Loucy (cell line): Measurements from ENCODE around the gene KLC1.

Experiments used
- H2AFZ ChIP-seq: fragments of 200-600 bp; sonication (generic); 2 replicates; pipeline ENCODE4 v1.6.0; 2016; ENCODE audit warnings: antibody characterized with exemption, mild to moderate bottlenecking, low read length, moderate library complexity
- H3F3A ChIP-seq: fragments of 200-600 bp; 2 replicates; pipeline ENCODE4 v1.6.0; 2016; ENCODE audit warnings: antibody characterized with exemption, low read depth, mild to moderate bottlenecking
- H3K27me3 ChIP-seq: fragments of 200-600 bp; sonication (generic); 2 replicates; pipeline ENCODE4 v1.6.1; 2014; ENCODE audit warnings: low read length, mild to moderate bottlenecking; ENCODE audit not compliant: insufficient read depth, poor library complexity, severe bottlenecking
- H3K36me3 ChIP-seq: fragments of 200-600 bp; sonication (generic); 2 replicates; pipeline ENCODE4 v1.6.1; 2016; ENCODE audit warnings: low read length; ENCODE audit not compliant: insufficient read depth
- H3K4me1 ChIP-seq: fragments of 200-600 bp; sonication (generic); 2 replicates; pipeline ENCODE4 v1.5.1; 2014; ENCODE audit warnings: low read length, mild to moderate bottlenecking; ENCODE audit not compliant: insufficient read depth, poor library complexity, severe bottlenecking
- H3K4me2 ChIP-seq: fragments of 200-600 bp; sonication (generic); 2 replicates; pipeline ENCODE4 v1.6.0; 2014; ENCODE audit warnings: antibody characterized with exemption, low read length, low read depth, mild to moderate bottlenecking; ENCODE audit not compliant: poor library complexity, severe bottlenecking
- H3K4me3 ChIP-seq: fragments of 200-600 bp; sonication (generic); 2 replicates; pipeline ENCODE4 v1.5.1; 2014; ENCODE audit warnings: low read length, mild to moderate bottlenecking, mixed read lengths; ENCODE audit not compliant: poor library complexity, severe bottlenecking
- H3K79me2 ChIP-seq: fragments of 200-600 bp; sonication (generic); 2 replicates; pipeline ENCODE4 v1.6.1; 2014; ENCODE audit warnings: low read length; ENCODE audit not compliant: insufficient read depth
- H3K9ac ChIP-seq: fragments of 200-600 bp; sonication (generic); 2 replicates; pipeline ENCODE4 v1.6.0; 2014; ENCODE audit warnings: mild to moderate bottlenecking, low read depth, low read length, moderate library complexity; ENCODE audit not compliant: poor library complexity, severe bottlenecking
- H3K9me2 ChIP-seq: fragments of 200-600 bp; sonication (generic); replicated peaks from 2 replicates; pipeline ENCODE4 v1.6.1; 2016; ENCODE audit warnings: low read depth, low read length, mixed read lengths
- H3K9me3 ChIP-seq: fragments of 200-600 bp; sonication (generic); 2 replicates; pipeline ENCODE4 v1.6.1; 2014; ENCODE audit warnings: mild to moderate bottlenecking, antibody characterized with exemption, low read length, low read depth; ENCODE audit not compliant: insufficient read depth
- H4K20me1 ChIP-seq: fragments of 200-600 bp; sonication (generic); 2 replicates; pipeline ENCODE4 v1.6.0; 2014; ENCODE audit warnings: antibody characterized with exemption, low read length, mild to moderate bottlenecking; ENCODE audit not compliant: insufficient read depth, poor library complexity, severe bottlenecking
- EZH2phosphoT487 ChIP-seq: fragments of 200-600 bp; IDR thresholded peaks from 2 replicates; pipeline ENCODE4 v1.6.1; 2018; ENCODE audit warnings: antibody characterized with exemption, mild to moderate bottlenecking, moderate library complexity, borderline replicate concordance
- TF ChIP-seq, protein P1 (sequence below): fragments of 200-600 bp; sonication (generic); conservative IDR thresholded peaks from 2 replicates; pipeline ENCODE4 v1.5.1; 2014; ENCODE audit warnings: mild to moderate bottlenecking, antibody characterized with exemption, low read length

Gene KLC1

DNA sequence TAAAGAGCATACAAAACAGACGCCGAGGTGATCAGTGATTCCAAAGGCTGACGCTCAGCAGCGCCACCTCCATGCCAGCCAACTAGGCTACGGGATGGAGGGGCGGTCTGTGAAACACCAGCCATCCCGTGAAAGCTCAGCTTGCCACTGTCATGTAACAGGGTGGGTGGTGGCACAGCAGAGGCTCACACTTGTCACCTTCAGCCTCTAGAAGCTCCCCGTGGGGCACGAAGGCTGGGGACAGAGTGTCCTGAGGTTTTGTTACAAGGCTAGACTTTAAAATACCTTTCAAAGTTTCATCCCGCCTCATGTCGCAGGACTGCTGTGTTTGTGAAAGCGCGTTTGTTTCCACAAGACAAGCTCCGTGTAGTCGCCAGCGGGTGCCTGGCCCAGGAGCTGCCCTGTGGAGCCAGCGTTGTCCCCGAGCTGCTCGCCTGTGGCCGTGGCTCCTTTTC is 65.6 kb downstream of the KLC1 start:
- no peak overlapping the region for H3K4me2 ChIP-seq
- H2AFZ ChIP-seq: no peak overlapping the region
- no peaks in the 10 kb centered on the region for H3K9me2 ChIP-seq
- H3K4me1 ChIP-seq: no peaks in the 10 kb centered on the region
- H3K36me3 ChIP-seq: peaks cover 54% of the 10 kb centered on the region; the same call in 1 of the 2 replicates
- no peaks in the 10 kb centered on the region for H4K20me1 ChIP-seq
- no peaks in the 10 kb centered on the region for H3K9me3 ChIP-seq
- H3K79me2 ChIP-seq: no peaks in the 10 kb centered on the region
- no peaks in the 10 kb centered on the region for H3K27me3 ChIP-seq
- no peak overlapping the region for H3K9ac ChIP-seq
- TF ChIP-seq EZH2phosphoT487: no peak
- TF ChIP-seq, protein P1, sequence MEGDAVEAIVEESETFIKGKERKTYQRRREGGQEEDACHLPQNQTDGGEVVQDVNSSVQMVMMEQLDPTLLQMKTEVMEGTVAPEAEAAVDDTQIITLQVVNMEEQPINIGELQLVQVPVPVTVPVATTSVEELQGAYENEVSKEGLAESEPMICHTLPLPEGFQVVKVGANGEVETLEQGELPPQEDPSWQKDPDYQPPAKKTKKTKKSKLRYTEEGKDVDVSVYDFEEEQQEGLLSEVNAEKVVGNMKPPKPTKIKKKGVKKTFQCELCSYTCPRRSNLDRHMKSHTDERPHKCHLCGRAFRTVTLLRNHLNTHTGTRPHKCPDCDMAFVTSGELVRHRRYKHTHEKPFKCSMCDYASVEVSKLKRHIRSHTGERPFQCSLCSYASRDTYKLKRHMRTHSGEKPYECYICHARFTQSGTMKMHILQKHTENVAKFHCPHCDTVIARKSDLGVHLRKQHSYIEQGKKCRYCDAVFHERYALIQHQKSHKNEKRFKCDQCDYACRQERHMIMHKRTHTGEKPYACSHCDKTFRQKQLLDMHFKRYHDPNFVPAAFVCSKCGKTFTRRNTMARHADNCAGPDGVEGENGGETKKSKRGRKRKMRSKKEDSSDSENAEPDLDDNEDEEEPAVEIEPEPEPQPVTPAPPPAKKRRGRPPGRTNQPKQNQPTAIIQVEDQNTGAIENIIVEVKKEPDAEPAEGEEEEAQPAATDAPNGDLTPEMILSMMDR: 0 out of 2 replicates have a peak, but pooled peaks have one; percentile 10
- no peak overlapping the region for H3K4me3 ChIP-seq
- H3F3A ChIP-seq: no peaks in the 10 kb centered on the region

DNA sequence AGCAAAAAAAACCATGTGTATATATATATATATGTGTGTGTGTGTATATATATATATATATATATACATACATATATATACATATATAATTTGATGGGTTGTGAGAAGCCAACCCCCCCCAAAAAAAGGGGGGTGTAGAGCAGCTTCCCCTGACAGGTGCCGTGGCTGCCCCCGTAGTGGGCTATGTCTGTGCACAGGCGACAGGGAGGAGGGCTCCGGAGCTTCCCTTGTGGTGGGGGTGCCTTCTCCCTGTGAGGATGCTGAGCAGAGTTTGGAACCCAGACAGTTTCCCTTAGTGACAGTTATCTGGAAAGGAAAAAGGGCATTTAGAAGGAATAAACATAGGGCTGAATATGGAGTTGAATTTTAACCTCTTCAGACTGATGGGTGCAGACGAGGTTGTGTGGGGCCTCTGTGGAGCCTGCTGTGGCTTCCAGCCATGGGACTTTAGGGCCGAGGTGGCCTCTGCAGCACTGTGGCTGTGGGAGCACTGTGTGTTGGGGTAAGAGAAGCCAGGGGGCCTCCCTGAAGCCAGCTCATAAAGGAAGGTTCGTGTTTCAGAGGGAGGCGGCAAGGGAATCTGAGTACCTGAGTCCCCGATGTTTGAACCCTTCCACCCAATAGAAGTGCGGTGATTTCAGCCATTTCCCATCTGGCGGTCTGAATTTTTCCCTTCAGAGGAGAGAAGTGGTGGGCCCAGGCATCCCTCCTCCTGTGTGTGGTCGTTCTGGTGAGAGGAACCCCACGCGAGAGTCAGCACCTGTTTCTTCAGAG is 66.5 kb downstream of the KLC1 start:
- no peak overlapping the region for H3K9ac ChIP-seq
- no peaks in the 10 kb centered on the region for H3K9me3 ChIP-seq
- no peaks in the 10 kb centered on the region for H3F3A ChIP-seq
- H3K36me3 ChIP-seq: peaks cover 59% of the 10 kb centered on the region; the same call in 1 of the 2 replicates
- no peaks in the 10 kb centered on the region for H3K4me1 ChIP-seq
- no peak for TF ChIP-seq EZH2phosphoT487
- TF ChIP-seq, protein P1: no peak
- no peak overlapping the region for H2AFZ ChIP-seq
- H3K27me3 ChIP-seq: no peaks in the 10 kb centered on the region
- no peaks in the 10 kb centered on the region for H4K20me1 ChIP-seq
- no peak overlapping the region for H3K4me3 ChIP-seq
- H3K9me2 ChIP-seq: no peaks in the 10 kb centered on the region
- H3K79me2 ChIP-seq: no peaks in the 10 kb centered on the region
- no peak overlapping the region for H3K4me2 ChIP-seq

DNA sequence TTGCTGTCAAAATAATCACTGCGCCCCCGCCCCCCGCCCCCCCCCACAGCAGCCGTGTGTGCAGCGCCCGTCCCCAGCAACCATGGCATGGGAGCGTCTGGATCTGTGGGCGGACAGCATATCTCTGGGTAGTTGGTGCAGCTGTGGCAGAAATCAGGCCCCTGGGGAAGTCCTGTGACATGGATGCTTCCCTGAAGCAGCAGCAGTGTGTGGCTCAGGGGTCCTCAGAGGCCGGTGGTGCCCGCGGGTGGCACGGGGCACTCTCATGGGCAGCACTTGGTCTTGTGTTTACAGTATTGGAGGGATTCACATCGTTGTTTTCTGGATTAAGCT is 67.0 kb downstream of the KLC1 start:
- H3K4me1 ChIP-seq: no peaks in the 10 kb centered on the region
- no peaks in the 10 kb centered on the region for H4K20me1 ChIP-seq
- peaks cover 64% of the 10 kb centered on the region; the same call in 1 of the 2 replicates for H3K36me3 ChIP-seq
- no peaks in the 10 kb centered on the region for H3F3A ChIP-seq
- no peak overlapping the region for H3K9ac ChIP-seq
- H3K79me2 ChIP-seq: no peaks in the 10 kb centered on the region
- no peaks in the 10 kb centered on the region for H3K27me3 ChIP-seq
- TF ChIP-seq, protein P1: no peak
- H3K9me2 ChIP-seq: no peaks in the 10 kb centered on the region
- no peak overlapping the region for H3K4me2 ChIP-seq
- no peak overlapping the region for H3K4me3 ChIP-seq
- H3K9me3 ChIP-seq: no peaks in the 10 kb centered on the region
- no peak overlapping the region for H2AFZ ChIP-seq
